HepG2 (cell line): ENCODE measurements around the gene SETD2.

Experiments used
- POLR2A ChIP-seq, 2 experiments: IDR thresholded peaks; 2 replicates each; pipeline ENCODE4 v1.6.1; 2011; ENCODE audit warnings: low read depth in 2 of 2, low read length in 2 of 2, mild to moderate bottlenecking in 1 of 2, moderate library complexity in 1 of 2; ENCODE audit not compliant: insufficient read depth in 1 of 2
- ZNF331 ChIP-seq: sonication (generic); formaldehyde crosslinking; IDR thresholded peaks from 2 replicates; pipeline ENCODE4 v1.4.0; 2020; ENCODE audit warnings: missing genetic modification reagents

DNA sequence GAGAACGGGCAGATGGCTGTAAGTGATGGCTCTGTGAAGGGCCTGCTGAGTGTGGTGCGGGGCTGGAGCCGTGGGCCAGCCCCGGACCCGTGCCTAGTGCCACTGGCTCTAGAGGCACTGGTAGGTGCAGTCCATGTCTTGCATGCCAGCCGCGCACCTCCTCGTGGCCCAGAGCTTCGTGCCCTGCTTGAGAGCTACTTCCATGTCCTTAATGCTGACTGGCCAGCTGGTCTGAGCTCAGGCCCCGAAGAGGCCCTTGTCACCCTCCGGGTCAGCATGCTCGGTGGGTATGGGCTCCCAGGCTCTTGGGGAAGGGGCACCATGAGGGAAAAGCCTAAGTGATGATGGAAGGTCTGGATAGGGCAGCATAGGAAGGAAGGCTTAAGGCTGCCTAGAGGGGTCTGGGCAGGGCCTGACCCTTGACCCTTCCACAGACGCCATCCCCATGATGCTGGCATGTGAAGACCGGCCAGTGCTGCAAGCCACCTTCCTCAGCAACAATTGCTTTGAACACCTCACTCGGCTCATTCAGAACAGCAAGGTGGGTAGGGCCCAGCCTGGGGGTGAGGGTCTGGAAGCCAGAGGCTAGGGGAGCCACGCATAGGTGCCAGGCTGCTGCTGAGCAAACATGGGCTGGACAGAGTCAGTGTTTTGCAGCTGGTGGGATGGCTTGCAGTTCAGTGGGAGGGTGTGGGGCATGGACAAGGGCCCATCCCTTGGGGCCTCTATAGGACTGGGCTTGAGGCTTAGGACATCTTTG, 172.3 kb downstream of the SETD2 start:
- TF ChIP-seq ZNF331: no peak
- no peak for TF ChIP-seq POLR2A (IDR thresholded peaks at IDR 0.05; ENCODE audit: insufficient read depth in 1 of 2, low read depth in 2 of 2, low read length in 2 of 2)
